Mesodermal cell (in vitro differentiated cells): ENCODE measurements around the gene CFAP141.

Experiments
- H3K27ac ChIP-seq: 2 replicates; pipeline ENCODE4 v1.7.0; 2013; ENCODE audit warnings: mild to moderate bottlenecking, low read depth, low read length, moderate library complexity; ENCODE audit not compliant: severe bottlenecking
- H3K36me3 ChIP-seq: 2 replicates; pipeline ENCODE4 v1.7.1; 2013; ENCODE audit warnings: mild to moderate bottlenecking, low read length, moderate library complexity; ENCODE audit not compliant: control insufficient read depth, insufficient read depth
- H3K4me1 ChIP-seq: one replicate; pipeline ENCODE4 v1.7.1; 2013; ENCODE audit warnings: mild to moderate bottlenecking, low read length; ENCODE audit not compliant: insufficient read depth, control insufficient read depth, poor library complexity, severe bottlenecking
- H3K4me3 ChIP-seq: 2 replicates; pipeline ENCODE4 v1.7.0; 2013; ENCODE audit warnings: low read length, control low read depth, mild to moderate bottlenecking; ENCODE audit not compliant: insufficient read depth, poor library complexity, severe bottlenecking; ENCODE audit errors: extremely low read depth
- H3K9me3 ChIP-seq: 2 replicates; pipeline ENCODE4 v1.7.1; 2013; ENCODE audit warnings: mild to moderate bottlenecking, low read length, moderate library complexity; ENCODE audit not compliant: control insufficient read depth

CFAP141 gene

DNA sequence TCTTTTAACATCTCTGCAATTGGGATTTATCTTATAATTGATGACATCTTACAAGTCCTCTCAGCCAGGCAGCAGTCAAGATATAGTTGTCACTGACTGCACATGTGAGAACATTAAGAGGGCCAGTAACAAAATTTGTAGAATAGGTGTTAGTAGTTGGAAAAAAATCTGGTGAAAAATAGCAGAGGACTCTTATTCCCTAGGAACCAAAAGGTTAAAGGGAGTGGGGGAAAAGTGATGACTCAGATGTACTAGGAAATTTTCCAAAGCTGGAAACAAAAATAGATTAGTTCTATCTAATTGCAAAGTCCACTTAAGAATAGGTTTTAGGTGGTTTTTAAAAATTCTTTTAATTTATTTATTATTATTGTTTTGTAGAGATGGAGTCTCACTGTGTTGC lies 54.8 kb downstream of the CFAP141 start:
- peaks cover 27% of the 10 kb centered on the region for H3K36me3 ChIP-seq
- no peak overlapping the region for H3K27ac ChIP-seq
- no peak overlapping the region for H3K4me3 ChIP-seq
- peaks cover 9% of the 10 kb centered on the region for H3K4me1 ChIP-seq
- H3K9me3 ChIP-seq, result no peaks in the 10 kb centered on the region
